Smooth muscle cell (in vitro differentiated cells): Measurements from ENCODE around the gene HAPLN3. TPM values are rescaled to one million over a fixed set of nuclear protein-coding genes. Genes with fewer than 3 reads are reported as not detected.
"Not testable (repeated sequence)": the region's sequence is repeated elsewhere in the genome, so short reads cannot be mapped to it uniquely, and the experiment has no call there.

Experiments used
- DNase-seq: peaks from one replicate; lab custom pipeline; 2025; ENCODE audit not compliant: unreplicated experiment; lab: John Stamatoyannopoulos, UW
- H2AFZ ChIP-seq: fragments of 200-600 bp; sonication (generic); 2 replicates; pipeline ENCODE4 v1.6.0; 2016; ENCODE audit warnings: antibody characterized with exemption, low read depth, mild to moderate bottlenecking
- H3F3A ChIP-seq: fragments of 200-600 bp; sonication (generic); 2 replicates; pipeline ENCODE4 v1.6.0; 2017; ENCODE audit warnings: antibody characterized with exemption, low read depth
- H3K27ac ChIP-seq: fragments of 200-600 bp; sonication (generic); 2 replicates; pipeline ENCODE4 v1.5.1; 2016; ENCODE audit warnings: low read depth, mild to moderate bottlenecking
- H3K27me3 ChIP-seq: fragments of 200-600 bp; sonication (generic); 2 replicates; pipeline ENCODE4 v1.6.1; 2016; ENCODE audit warnings: low read depth, mild to moderate bottlenecking
- H3K36me3 ChIP-seq: fragments of 200-600 bp; sonication (generic); 2 replicates; pipeline ENCODE4 v1.5.1; 2016; ENCODE audit warnings: low read depth
- H3K4me1 ChIP-seq: fragments of 200-600 bp; sonication (generic); 2 replicates; pipeline ENCODE4 v1.5.1; 2016; ENCODE audit warnings: low read depth
- H3K4me2 ChIP-seq: fragments of 200-600 bp; sonication (generic); 2 replicates; pipeline ENCODE4 v1.6.0; 2016; ENCODE audit warnings: mild to moderate bottlenecking
- H3K4me3 ChIP-seq: fragments of 200-600 bp; sonication (generic); 2 replicates; pipeline ENCODE4 v1.5.1; 2016; ENCODE audit warnings: mild to moderate bottlenecking
- H3K79me2 ChIP-seq: fragments of 200-600 bp; sonication (generic); 2 replicates; pipeline ENCODE4 v1.6.0; 2016; ENCODE audit warnings: low read depth, mild to moderate bottlenecking
- H3K9ac ChIP-seq: fragments of 200-600 bp; sonication (generic); 2 replicates; pipeline ENCODE4 v1.6.0; 2016; ENCODE audit warnings: low read depth
- H3K9me3 ChIP-seq: fragments of 200-600 bp; sonication (generic); replicated peaks from 2 replicates; pipeline ENCODE4 v1.5.1; 2016; ENCODE audit warnings: low read depth
- H4K20me1 ChIP-seq: fragments of 200-600 bp; sonication (generic); 2 replicates; pipeline ENCODE4 v1.6.0; 2016; ENCODE audit warnings: low read depth
- CTCF ChIP-seq: fragments of 200-600 bp; sonication (generic); IDR thresholded peaks from 2 replicates; pipeline ENCODE4 v1.5.1; 2017; ENCODE audit warnings: borderline replicate concordance, mild to moderate bottlenecking, antibody characterized with exemption; ENCODE audit not compliant: insufficient read depth, poor library complexity, severe bottlenecking
- WGBS: methylation state at CpG from one replicate; pipeline ENCODE4 v1.1.7; 2016; ENCODE audit warnings: low lambda C conversion rate; 5-methylcytosine and 5-hydroxymethylcytosine counted together
- polyA plus RNA-seq: library from polyadenylated mRNA; unstranded; fragments of >200 nt; fragmentation: Nextera tagmentation; extraction: Ambion mirVana; gene quantifications from 2 replicates; pipeline ENCODE4 v1.2.1, GENCODE V29; 2016
- total RNA-seq: library from RNA; depleted of rRNA; stranded (reverse); fragments of >200 nt; gene quantifications from 2 replicates; pipeline ENCODE4 v1.2.3, GENCODE V29; 2014

Gene HAPLN3
- total and polyA plus RNA-seq, 2 experiments from 2014 or later: 4.5 to 5.2 TPM

- 92% methylated on average over 2 of the region's 2 CpGs for WGBS
- no peaks in the 10 kb centered on the region for H3K36me3 ChIP-seq
- no peaks in the 10 kb centered on the region for H3K4me1 ChIP-seq
- no peaks in the 10 kb centered on the region for H4K20me1 ChIP-seq
- no peak overlapping the region for H3K9ac ChIP-seq
- DNase-seq: no peak
- H2AFZ ChIP-seq: no peak overlapping the region
- no peaks in the 10 kb centered on the region for H3K9me3 ChIP-seq
- H3F3A ChIP-seq: no peaks in the 10 kb centered on the region
- no peaks in the 10 kb centered on the region for H3K27me3 ChIP-seq
- H3K79me2 ChIP-seq: no peaks in the 10 kb centered on the region
- TF ChIP-seq CTCF: no peak
- H3K4me2 ChIP-seq: no peak overlapping the region
- no peak overlapping the region for H3K27ac ChIP-seq
- no peak overlapping the region for H3K4me3 ChIP-seq
These were observed 35.2 kb upstream of the HAPLN3 start for GRCh38 chr15:88930579-88930978.

- not testable (repeated sequence) for H3K36me3 ChIP-seq, H3K4me3 ChIP-seq, H3K4me1 ChIP-seq, H3K9me3 ChIP-seq, H3F3A ChIP-seq, H3K4me2 ChIP-seq, H3K79me2 ChIP-seq, H3K9ac ChIP-seq, H3K27me3 ChIP-seq, H4K20me1 ChIP-seq, H2AFZ ChIP-seq, DNase-seq
- WGBS: 52% methylated on average over 3 of the region's 3 CpGs
- peak overlapping the region; percentile 17 for H3K27ac ChIP-seq
These were observed 34.2 kb upstream of the HAPLN3 start for GRCh38 chr15:88929358-88930098.

GRCh38 chr15:88928192-88928591, 32.8 kb upstream of the HAPLN3 start:
- not testable (repeated sequence) for H3K27ac ChIP-seq, H3F3A ChIP-seq, DNase-seq, H3K9ac ChIP-seq, H4K20me1 ChIP-seq, H2AFZ ChIP-seq, H3K4me3 ChIP-seq, H3K36me3 ChIP-seq, H3K9me3 ChIP-seq, H3K4me2 ChIP-seq, H3K27me3 ChIP-seq, H3K79me2 ChIP-seq, H3K4me1 ChIP-seq

- H3K4me1 ChIP-seq, H3K36me3 ChIP-seq, H3K9me3 ChIP-seq, H4K20me1 ChIP-seq, DNase-seq, H3K27ac ChIP-seq, H3K27me3 ChIP-seq, H3K4me3 ChIP-seq, H3K79me2 ChIP-seq, H3K9ac ChIP-seq, H2AFZ ChIP-seq, H3F3A ChIP-seq, H3K4me2 ChIP-seq: not testable (repeated sequence)
- 96% methylated on average over 2 of the region's 2 CpGs for WGBS
These were observed 30.3 kb upstream of the HAPLN3 start for GRCh38 chr15:88925648-88926047.

- DNase-seq, H3K9ac ChIP-seq: not testable (repeated sequence)
- WGBS: 61% methylated on average over 12 of the region's 12 CpGs
These were observed 25.6 kb upstream of the HAPLN3 start for GRCh38 chr15:88920892-88921435.

More at GRCh38 chr15:88920892-88921435, 25.6 kb upstream of the HAPLN3 start:
- H3K9me3 ChIP-seq, H3K36me3 ChIP-seq, H3K4me1 ChIP-seq, H3K4me3 ChIP-seq, H3K27me3 ChIP-seq, H4K20me1 ChIP-seq, H3K79me2 ChIP-seq, H2AFZ ChIP-seq: not testable (repeated sequence)
- Histone ChIP-seq H3F3A (peaks cover 19% of the 10 kb centered on the region), H3K27ac (peak overlapping the region; percentile 89), H3K4me2 (peak overlapping the region; percentile 48)
